Neural cell (in vitro differentiated cells): ENCODE data around the gene AP1S3. TPM values are rescaled to one million over a fixed set of nuclear protein-coding genes. Genes with fewer than 3 reads are reported as not detected.

ENCODE experiments used
- H2AFZ ChIP-seq: fragments of 200-600, 300-800 bp; sonication (generic), shearing (Covaris generic); 2 replicates; pipeline ENCODE4 v1.6.0; 2014; ENCODE audit warnings: low read depth, mild to moderate bottlenecking, antibody characterized with exemption, low read length, moderate library complexity
- H3F3A ChIP-seq: fragments of 200-600 bp; shearing (Covaris generic); 2 replicates; pipeline ENCODE4 v1.6.1; 2016; ENCODE audit warnings: mild to moderate bottlenecking, moderate library complexity, mixed read lengths, antibody characterized with exemption, low read length; ENCODE audit not compliant: insufficient read depth, poor library complexity, severe bottlenecking
- H3K27ac ChIP-seq: fragments of 200-600, 300-800 bp; sonication (generic), shearing (Covaris generic); 2 replicates; pipeline ENCODE4 v1.5.1; 2014; ENCODE audit warnings: mild to moderate bottlenecking, low read length, moderate library complexity
- H3K27me3 ChIP-seq: fragments of 300-800, 200-600 bp; sonication (generic), shearing (Covaris generic); 2 replicates; pipeline ENCODE4 v1.6.0; 2014; ENCODE audit warnings: mild to moderate bottlenecking, low read depth, low read length, moderate library complexity; ENCODE audit not compliant: insufficient read depth
- H3K36me3 ChIP-seq: fragments of 300-800, 200-600 bp; sonication (generic), shearing (Covaris generic); 2 replicates; pipeline ENCODE4 v1.5.1; 2014; ENCODE audit warnings: mild to moderate bottlenecking, antibody characterized with exemption, low read length, moderate library complexity; ENCODE audit not compliant: insufficient read depth
- H3K4me2 ChIP-seq: fragments of 300-800, 200-600 bp; sonication (generic), shearing (Covaris generic); 2 replicates; pipeline ENCODE4 v1.6.0; 2014; ENCODE audit warnings: mild to moderate bottlenecking, low read length
- H3K4me3 ChIP-seq: fragments of 300-800, 200-600 bp; sonication (generic), shearing (Covaris generic); 2 replicates; pipeline ENCODE4 v1.5.1; 2014; ENCODE audit warnings: mild to moderate bottlenecking, low read length, moderate library complexity
- H3K79me2 ChIP-seq: fragments of 200-600 bp; shearing (Covaris generic); replicated peaks from 2 replicates; pipeline ENCODE4 v1.6.0; 2014; ENCODE audit warnings: mild to moderate bottlenecking, low read length, moderate library complexity; ENCODE audit not compliant: insufficient read depth
- H3K9ac ChIP-seq: fragments of 300-800, 200-600 bp; sonication (generic), shearing (Covaris generic); 2 replicates; pipeline ENCODE4 v1.6.1; 2016; ENCODE audit warnings: mild to moderate bottlenecking, low read length, mixed read lengths
- H3K9me2 ChIP-seq: fragments of 200-600 bp; shearing (Covaris generic); 2 replicates; pipeline ENCODE4 v1.6.1; 2016; ENCODE audit warnings: mild to moderate bottlenecking, low read length, mixed read lengths; ENCODE audit not compliant: insufficient read depth
- H3K9me3 ChIP-seq: fragments of 200-600, 300-800 bp; sonication (generic), shearing (Covaris generic); 2 replicates; pipeline ENCODE4 v1.6.1; 2016; ENCODE audit warnings: mild to moderate bottlenecking, mixed run types, low read length, moderate library complexity, mixed read lengths
- H4K20me1 ChIP-seq: fragments of 200-600 bp; shearing (Covaris generic); 2 replicates; pipeline ENCODE4 v1.6.1; 2016; ENCODE audit warnings: mild to moderate bottlenecking, mixed run types; ENCODE audit not compliant: insufficient read depth
- EP300 ChIP-seq: fragments of 450-650 bp; conservative IDR thresholded peaks from 2 replicates; pipeline ENCODE4 v1.6.1; 2014; ENCODE audit warnings: antibody characterized with exemption, mild to moderate bottlenecking, moderate library complexity; ENCODE audit not compliant: poor library complexity, severe bottlenecking
- EZH2 ChIP-seq: fragments of 200-600, 300-800 bp; shearing (Covaris generic), sonication (generic); IDR thresholded peaks from 2 replicates; pipeline ENCODE4 v1.6.1; 2014; ENCODE audit warnings: antibody characterized with exemption, low read length, borderline replicate concordance, mild to moderate bottlenecking; ENCODE audit not compliant: insufficient read depth, poor library complexity, severe bottlenecking
- MXI1 ChIP-seq: fragments of 450-650 bp; conservative IDR thresholded peaks from 2 replicates; pipeline ENCODE4 v1.6.1; 2014; ENCODE audit warnings: antibody characterized with exemption, mild to moderate bottlenecking; ENCODE audit not compliant: poor library complexity, severe bottlenecking
- POLR2AphosphoS5 ChIP-seq: IDR thresholded peaks from 2 replicates; pipeline ENCODE4 v1.6.1; 2012
- RAD21 ChIP-seq: fragments of 450-650 bp; conservative IDR thresholded peaks from 2 replicates; pipeline ENCODE4 v1.6.1; 2014; ENCODE audit warnings: antibody characterized with exemption, mild to moderate bottlenecking, moderate library complexity
- SMC3 ChIP-seq: fragments of 450-650 bp; conservative IDR thresholded peaks from 2 replicates; pipeline ENCODE4 v1.6.1; 2014; ENCODE audit warnings: antibody characterized with exemption, mild to moderate bottlenecking, moderate library complexity; ENCODE audit not compliant: poor library complexity
- TAF1 ChIP-seq: IDR thresholded peaks from 2 replicates; pipeline ENCODE4 v1.6.1; 2012; ENCODE audit warnings: low read depth
- polyA plus RNA-seq: library from polyadenylated mRNA; depleted of rRNA; stranded (reverse); fragments of >200 nt; gene quantifications from 2 replicates; pipeline ENCODE4 v1.2.3, GENCODE V29; 2014
- TF ChIP-seq, protein P1 (sequence below): fragments of 450-650 bp; IDR thresholded peaks from 2 replicates; pipeline ENCODE4 v1.5.1; 2014; ENCODE audit warnings: antibody characterized with exemption, mild to moderate bottlenecking, moderate library complexity; ENCODE audit not compliant: poor library complexity, severe bottlenecking
- TF ChIP-seq, protein P2 (sequence below): IDR thresholded peaks from 2 replicates; pipeline ENCODE4 v1.6.1; 2012; ENCODE audit warnings: borderline replicate concordance

AP1S3 gene
- polyA plus RNA-seq, 1 donor from 2014 or later, result 2.7 TPM

DNA sequence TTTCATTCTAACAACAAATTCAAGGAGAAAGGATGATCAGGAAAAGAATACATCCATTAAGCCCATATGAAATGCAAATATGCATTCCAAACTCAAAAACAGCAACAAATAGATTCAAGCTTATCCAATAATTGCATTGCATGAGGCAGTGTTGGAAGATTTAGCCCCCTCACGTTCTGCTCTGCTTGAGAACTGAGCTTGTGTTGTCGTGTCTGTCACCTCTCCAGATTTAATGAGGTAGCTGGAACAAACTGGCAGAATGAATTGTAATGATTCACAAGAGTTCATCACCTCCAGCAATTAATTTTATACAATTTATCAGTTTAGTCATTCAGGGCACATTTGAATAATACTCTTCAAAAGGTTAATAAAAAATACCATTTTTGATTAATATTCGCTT, 54.8 kb downstream of the AP1S3 start:
- Histone ChIP-seq H3K9me2 (no peaks in the 10 kb centered on the region), H3K27me3 (no peaks in the 10 kb centered on the region), H3K9ac (no peak overlapping the region), H2AFZ (no peak overlapping the region), H3K4me3 (no peak overlapping the region), H3F3A (no peaks in the 10 kb centered on the region), H3K36me3 (no peaks in the 10 kb centered on the region), H3K79me2 (no peaks in the 10 kb centered on the region), H4K20me1 (no peaks in the 10 kb centered on the region), H3K27ac (no peak overlapping the region), H3K9me3 (no peaks in the 10 kb centered on the region), H3K4me2 (no peak overlapping the region)
- TF ChIP-seq MXI1, result no peak
- no peak for TF ChIP-seq SMC3
- no peak for TF ChIP-seq EP300
- TF ChIP-seq EZH2, result no peak
- TF ChIP-seq TAF1, result no peak
- TF ChIP-seq POLR2AphosphoS5, result no peak
- TF ChIP-seq, protein P1, sequence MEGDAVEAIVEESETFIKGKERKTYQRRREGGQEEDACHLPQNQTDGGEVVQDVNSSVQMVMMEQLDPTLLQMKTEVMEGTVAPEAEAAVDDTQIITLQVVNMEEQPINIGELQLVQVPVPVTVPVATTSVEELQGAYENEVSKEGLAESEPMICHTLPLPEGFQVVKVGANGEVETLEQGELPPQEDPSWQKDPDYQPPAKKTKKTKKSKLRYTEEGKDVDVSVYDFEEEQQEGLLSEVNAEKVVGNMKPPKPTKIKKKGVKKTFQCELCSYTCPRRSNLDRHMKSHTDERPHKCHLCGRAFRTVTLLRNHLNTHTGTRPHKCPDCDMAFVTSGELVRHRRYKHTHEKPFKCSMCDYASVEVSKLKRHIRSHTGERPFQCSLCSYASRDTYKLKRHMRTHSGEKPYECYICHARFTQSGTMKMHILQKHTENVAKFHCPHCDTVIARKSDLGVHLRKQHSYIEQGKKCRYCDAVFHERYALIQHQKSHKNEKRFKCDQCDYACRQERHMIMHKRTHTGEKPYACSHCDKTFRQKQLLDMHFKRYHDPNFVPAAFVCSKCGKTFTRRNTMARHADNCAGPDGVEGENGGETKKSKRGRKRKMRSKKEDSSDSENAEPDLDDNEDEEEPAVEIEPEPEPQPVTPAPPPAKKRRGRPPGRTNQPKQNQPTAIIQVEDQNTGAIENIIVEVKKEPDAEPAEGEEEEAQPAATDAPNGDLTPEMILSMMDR, result no peak
- TF ChIP-seq RAD21, result no peak
- TF ChIP-seq, protein P2, sequence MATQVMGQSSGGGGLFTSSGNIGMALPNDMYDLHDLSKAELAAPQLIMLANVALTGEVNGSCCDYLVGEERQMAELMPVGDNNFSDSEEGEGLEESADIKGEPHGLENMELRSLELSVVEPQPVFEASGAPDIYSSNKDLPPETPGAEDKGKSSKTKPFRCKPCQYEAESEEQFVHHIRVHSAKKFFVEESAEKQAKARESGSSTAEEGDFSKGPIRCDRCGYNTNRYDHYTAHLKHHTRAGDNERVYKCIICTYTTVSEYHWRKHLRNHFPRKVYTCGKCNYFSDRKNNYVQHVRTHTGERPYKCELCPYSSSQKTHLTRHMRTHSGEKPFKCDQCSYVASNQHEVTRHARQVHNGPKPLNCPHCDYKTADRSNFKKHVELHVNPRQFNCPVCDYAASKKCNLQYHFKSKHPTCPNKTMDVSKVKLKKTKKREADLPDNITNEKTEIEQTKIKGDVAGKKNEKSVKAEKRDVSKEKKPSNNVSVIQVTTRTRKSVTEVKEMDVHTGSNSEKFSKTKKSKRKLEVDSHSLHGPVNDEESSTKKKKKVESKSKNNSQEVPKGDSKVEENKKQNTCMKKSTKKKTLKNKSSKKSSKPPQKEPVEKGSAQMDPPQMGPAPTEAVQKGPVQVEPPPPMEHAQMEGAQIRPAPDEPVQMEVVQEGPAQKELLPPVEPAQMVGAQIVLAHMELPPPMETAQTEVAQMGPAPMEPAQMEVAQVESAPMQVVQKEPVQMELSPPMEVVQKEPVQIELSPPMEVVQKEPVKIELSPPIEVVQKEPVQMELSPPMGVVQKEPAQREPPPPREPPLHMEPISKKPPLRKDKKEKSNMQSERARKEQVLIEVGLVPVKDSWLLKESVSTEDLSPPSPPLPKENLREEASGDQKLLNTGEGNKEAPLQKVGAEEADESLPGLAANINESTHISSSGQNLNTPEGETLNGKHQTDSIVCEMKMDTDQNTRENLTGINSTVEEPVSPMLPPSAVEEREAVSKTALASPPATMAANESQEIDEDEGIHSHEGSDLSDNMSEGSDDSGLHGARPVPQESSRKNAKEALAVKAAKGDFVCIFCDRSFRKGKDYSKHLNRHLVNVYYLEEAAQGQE, result no peak

DNA sequence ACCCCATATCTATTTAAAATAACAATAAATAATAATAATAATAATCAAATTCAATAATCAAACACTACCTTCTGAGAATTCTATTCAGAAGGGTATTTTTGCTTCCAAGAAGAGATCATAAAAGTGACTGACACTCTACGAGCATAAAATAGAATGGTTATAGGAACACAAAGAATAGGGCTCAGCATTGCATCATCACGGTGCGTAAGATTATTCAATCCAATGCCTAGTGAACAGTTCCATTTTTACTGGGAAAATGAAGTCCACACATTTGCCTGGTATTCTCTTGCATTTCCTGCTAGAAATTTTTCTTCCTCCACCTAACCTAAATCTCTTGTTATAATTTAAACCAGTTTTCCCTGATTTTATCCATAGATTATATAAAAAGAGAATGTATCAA, 55.8 kb downstream of the AP1S3 start:
- no peak overlapping the region for H3K27ac ChIP-seq
- H3F3A ChIP-seq, result no peaks in the 10 kb centered on the region
- H3K4me3 ChIP-seq, result no peak overlapping the region
- H3K9ac ChIP-seq, result no peak overlapping the region
- no peak for TF ChIP-seq EP300
- TF ChIP-seq RAD21, result no peak
- no peak for TF ChIP-seq POLR2AphosphoS5
- TF ChIP-seq, protein P1, result no peak
- no peak for TF ChIP-seq EZH2
- no peak for TF ChIP-seq TAF1
- TF ChIP-seq, protein P2, result no peak
- TF ChIP-seq SMC3, result no peak
- no peak for TF ChIP-seq MXI1
- H2AFZ ChIP-seq, result no peak overlapping the region
- no peaks in the 10 kb centered on the region for H3K9me3 ChIP-seq
- no peaks in the 10 kb centered on the region for H3K9me2 ChIP-seq
- no peaks in the 10 kb centered on the region for H3K36me3 ChIP-seq
- H4K20me1 ChIP-seq, result no peaks in the 10 kb centered on the region
- H3K79me2 ChIP-seq, result no peaks in the 10 kb centered on the region
- H3K4me2 ChIP-seq, result no peak overlapping the region
- H3K27me3 ChIP-seq, result no peaks in the 10 kb centered on the region
